Thyroid gland (tissue), 4 donors: ENCODE results near the gene FAM219B. TPM values are rescaled to one million over a fixed set of nuclear protein-coding genes. Genes with fewer than 3 reads are reported as not detected.

ENCODE experiments used
- DNase-seq, 2 donors: peaks; one replicate each; pipeline ENCODE4 v3.0.0-alpha.2; 2019
- H3K27ac ChIP-seq, 3 donors: fragments of 200-600 bp; sonication (generic); 1 replicate in 2 of 3; 2 replicates in 1 of 3; pipeline ENCODE4 v1.5.1; 2016 to 2019; ENCODE audit warnings: mild to moderate bottlenecking in 1 of 3, moderate library complexity in 1 of 3
- H3K27me3 ChIP-seq: fragments of 200-600 bp; sonication (generic); one replicate; pipeline ENCODE4 v1.5.1; 2019
- H3K36me3 ChIP-seq, 2 donors: fragments of 200-600 bp; sonication (generic); one replicate each; pipeline ENCODE4 v1.5.1; 2016 to 2019
- H3K4me1 ChIP-seq, 2 donors: fragments of 200-600 bp; sonication (generic); one replicate each; pipeline ENCODE4 v1.5.1; 2017 to 2019
- H3K4me3 ChIP-seq, 3 donors: fragments of 200-600 bp; sonication (generic); replicated peaks in 1 of 3; 1 replicate in 2 of 3; 2 replicates in 1 of 3; pipeline ENCODE4 v1.5.1; 2016; ENCODE audit warnings: mild to moderate bottlenecking in 1 of 3
- H3K9me3 ChIP-seq: fragments of 200-600 bp; sonication (generic); one replicate; pipeline ENCODE4 v1.5.1; 2017
- POLR2A ChIP-seq, 2 donors: fragments of 450-650 bp; IDR thresholded peaks; one replicate each; pipeline ENCODE4 v1.6.1; 2017; ENCODE audit warnings: antibody characterized with exemption in 2 of 2, mild to moderate bottlenecking in 2 of 2, moderate library complexity in 1 of 2
- WGBS, 2 donors: methylation state at CpG; one replicate each; pipeline ENCODE4 v1.1.5; 2017; 5-methylcytosine and 5-hydroxymethylcytosine counted together
- intact Hi-C: fragments of 100-400 bp; cut with DNase I; formaldehyde crosslinking; loops from one replicate; pipeline ENCODE4 v1.15.1; 2023
- total RNA-seq, 4 donors: library from RNA; depleted of rRNA; stranded (reverse); fragments of >200 nt; gene quantifications; one replicate each; pipeline ENCODE4 v1.2.3, GENCODE V29; 2016
- TF ChIP-seq, protein P1 (sequence below), 6 experiments: fragments of 200-600 bp in 3 of 6; fragments of 450-650 bp in 3 of 6; sonication (generic) in 3 of 6; IDR thresholded peaks; one replicate each; pipeline ENCODE4 v1.5.1; 2016 to 2019; ENCODE audit warnings: antibody characterized with exemption in 6 of 6, mild to moderate bottlenecking in 2 of 6, inconsistent platforms in 1 of 6, moderate library complexity in 1 of 6

The FAM219B gene
- total RNA-seq, 4 donors from 2014 or later: 72.1 to 136 (median 88.2) TPM

DNA sequence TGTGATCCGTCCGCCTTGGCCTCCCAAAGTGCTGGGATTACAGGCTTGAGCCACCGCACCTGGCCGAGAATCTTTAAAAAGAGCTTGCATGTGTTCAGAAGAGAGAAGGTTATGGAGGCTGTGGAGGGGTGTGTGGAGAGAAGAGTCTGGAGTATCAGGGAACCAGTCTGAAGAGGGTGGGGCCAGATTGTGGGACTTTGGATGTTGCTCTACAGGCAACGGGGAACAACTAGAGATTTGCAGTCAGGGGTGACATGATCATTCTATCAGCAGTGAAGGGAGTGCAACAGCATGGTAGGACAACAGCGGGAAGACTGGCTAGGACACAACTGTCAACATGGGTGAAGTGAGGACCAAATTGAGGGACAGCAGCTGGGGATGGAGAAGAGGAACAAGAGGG, 42.4 kb downstream of the FAM219B start:
- no peaks in the 10 kb centered on the region for H3K9me3 ChIP-seq
- H3K36me3 ChIP-seq: no peaks in the 10 kb centered on the region
- no peak overlapping the region for H3K4me3 ChIP-seq
- no peaks in the 10 kb centered on the region for H3K27me3 ChIP-seq
- no peak for DNase-seq
- TF ChIP-seq, protein P1, sequence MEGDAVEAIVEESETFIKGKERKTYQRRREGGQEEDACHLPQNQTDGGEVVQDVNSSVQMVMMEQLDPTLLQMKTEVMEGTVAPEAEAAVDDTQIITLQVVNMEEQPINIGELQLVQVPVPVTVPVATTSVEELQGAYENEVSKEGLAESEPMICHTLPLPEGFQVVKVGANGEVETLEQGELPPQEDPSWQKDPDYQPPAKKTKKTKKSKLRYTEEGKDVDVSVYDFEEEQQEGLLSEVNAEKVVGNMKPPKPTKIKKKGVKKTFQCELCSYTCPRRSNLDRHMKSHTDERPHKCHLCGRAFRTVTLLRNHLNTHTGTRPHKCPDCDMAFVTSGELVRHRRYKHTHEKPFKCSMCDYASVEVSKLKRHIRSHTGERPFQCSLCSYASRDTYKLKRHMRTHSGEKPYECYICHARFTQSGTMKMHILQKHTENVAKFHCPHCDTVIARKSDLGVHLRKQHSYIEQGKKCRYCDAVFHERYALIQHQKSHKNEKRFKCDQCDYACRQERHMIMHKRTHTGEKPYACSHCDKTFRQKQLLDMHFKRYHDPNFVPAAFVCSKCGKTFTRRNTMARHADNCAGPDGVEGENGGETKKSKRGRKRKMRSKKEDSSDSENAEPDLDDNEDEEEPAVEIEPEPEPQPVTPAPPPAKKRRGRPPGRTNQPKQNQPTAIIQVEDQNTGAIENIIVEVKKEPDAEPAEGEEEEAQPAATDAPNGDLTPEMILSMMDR (IDR thresholded peaks at IDR 0.05): no peak
- no peak for TF ChIP-seq POLR2A (IDR thresholded peaks at IDR 0.05)
- H3K27ac ChIP-seq: peak overlapping the region in 1 of 3 donors; percentile 78
- H3K4me1 ChIP-seq: peaks cover 20 to 65% of the 10 kb centered on the region in 2 donors
- intact Hi-C loops: no loop called here
- WGBS, 2 donors: 96 to 97% methylated on average over 6 of the region's 6 CpGs

DNA sequence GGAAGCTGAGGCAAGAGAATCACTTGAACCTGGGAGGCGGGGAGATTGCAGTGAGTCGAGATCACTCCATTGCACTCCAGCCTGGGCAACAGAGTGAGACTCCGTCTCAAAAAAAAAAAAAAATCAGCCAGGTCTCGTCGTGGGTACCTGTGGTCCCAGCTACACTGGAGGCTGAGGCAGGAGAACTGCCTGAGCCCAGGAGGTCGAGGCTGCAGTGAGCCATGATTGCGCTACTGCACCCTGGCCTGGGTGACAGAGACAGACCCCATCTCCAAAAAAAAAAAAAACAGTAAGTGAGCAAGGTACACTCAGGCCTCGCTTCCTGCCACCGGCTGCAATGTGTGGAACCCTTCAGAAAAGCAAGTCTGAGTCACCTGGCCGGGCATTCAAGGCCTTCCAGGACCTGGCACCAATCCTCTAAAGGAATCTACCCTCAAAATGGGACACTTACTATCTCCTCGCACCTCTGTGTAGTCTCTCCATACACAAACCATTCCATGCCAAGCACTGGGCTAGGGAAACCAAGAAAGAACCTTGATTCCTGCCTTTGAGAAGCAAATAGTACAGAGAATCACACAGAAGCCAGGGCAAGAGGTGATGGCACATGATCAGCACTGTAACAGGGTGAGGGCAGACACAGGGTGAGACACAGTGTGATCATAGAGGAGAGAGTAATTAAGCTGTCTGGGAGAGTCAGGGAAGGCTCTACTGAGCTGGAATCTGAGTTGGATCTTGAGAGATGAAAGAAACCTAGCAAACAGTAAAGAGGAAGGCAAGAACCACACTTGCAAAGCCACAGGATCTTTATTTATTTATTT, 43.2 kb downstream of the FAM219B start:
- Histone ChIP-seq H3K36me3 (no peaks in the 10 kb centered on the region), H3K27me3 (no peaks in the 10 kb centered on the region), H3K9me3 (no peaks in the 10 kb centered on the region), H3K4me1 (peaks cover 17 to 63% of the 10 kb centered on the region in 2 donors), H3K27ac (peak overlapping the region in 1 of 3 donors; percentile 36), H3K4me3 (no peak overlapping the region)
- TF ChIP-seq, protein P1 (IDR thresholded peaks at IDR 0.05): no peak
- TF ChIP-seq POLR2A (IDR thresholded peaks at IDR 0.05): no peak
- WGBS, 2 donors: 82 to 88% methylated on average over 11 of the region's 11 CpGs
- peak in 1 of 2 donors; percentile 21 for DNase-seq
- intact Hi-C loops: no loop called here

DNA sequence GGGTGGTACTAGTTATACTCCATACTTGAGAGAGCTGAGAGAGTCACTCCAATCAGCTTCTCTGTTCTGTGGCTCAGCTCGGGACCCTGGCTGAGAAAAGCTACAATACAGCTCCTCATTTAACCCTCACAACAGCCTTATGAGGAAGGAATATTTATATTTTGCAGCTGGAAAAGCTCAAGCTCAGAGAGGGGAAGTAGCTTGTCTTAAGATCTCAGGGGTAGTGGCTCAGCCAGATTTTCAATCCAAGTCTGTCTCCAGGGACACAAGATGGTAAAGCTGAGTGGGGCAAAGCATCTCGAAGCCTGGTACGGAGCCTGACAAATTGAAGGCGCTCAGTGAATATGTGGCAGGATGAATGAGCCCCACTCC, 48.3 kb downstream of the FAM219B start:
- WGBS, 2 donors: 86 to 92% methylated on average over 4 of the region's 4 CpGs
- H3K36me3 ChIP-seq: peaks cover 7 to 9% of the 10 kb centered on the region in 2 donors
- intact Hi-C loops: no loop called here

DNA sequence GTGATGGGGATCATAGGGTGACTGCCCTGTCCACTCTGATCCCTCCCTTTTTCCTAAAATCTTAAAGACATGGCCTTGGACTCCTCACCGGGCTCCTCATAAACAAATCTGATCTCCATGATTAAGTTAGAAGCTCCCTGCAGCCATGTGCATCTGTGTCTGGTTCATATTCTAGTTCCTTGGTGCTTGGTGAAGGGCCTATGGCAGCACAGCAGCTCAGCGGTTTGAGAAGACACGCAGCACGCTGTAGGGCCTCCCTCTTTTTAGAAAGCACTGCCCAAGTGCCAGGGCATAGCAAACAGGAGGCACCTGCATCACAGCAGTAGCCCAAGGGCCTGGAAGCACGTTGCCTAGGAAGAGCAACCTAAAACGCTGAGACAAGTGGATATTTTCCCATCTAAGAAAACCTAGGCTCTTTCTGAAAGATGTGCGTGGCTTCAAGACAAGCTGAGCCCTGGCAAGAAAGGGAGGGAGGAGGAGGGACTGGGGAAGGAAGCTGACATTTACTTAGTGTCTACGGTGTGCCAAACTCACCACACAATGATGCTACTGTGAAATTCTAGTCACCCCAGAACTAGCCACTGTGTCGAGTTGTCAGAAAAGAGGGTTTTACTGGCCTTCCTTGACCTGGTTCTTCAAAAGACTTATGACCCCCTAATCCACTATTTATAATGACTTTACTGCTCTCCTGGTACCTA, 48.8 kb downstream of the FAM219B start:
- TF ChIP-seq, protein P1 (IDR thresholded peaks at IDR 0.05): no peak
- TF ChIP-seq POLR2A (IDR thresholded peaks at IDR 0.05): no peak
- intact Hi-C loops: no loop called here
- DNase-seq: no peak
- WGBS, 2 donors: 76 to 82% methylated on average over 8 to 9 of the region's 9 CpGs
- no peaks in the 10 kb centered on the region for H3K9me3 ChIP-seq
- H3K27ac ChIP-seq: peak overlapping the region in 2 of 3 donors; percentile 28 to 52
- H3K36me3 ChIP-seq: peaks cover 12 to 14% of the 10 kb centered on the region in 2 donors
- H3K4me3 ChIP-seq: no peak overlapping the region
- H3K4me1 ChIP-seq: peaks cover 25 to 37% of the 10 kb centered on the region in 2 donors
- H3K27me3 ChIP-seq: no peaks in the 10 kb centered on the region

More for the DNA sequence above, 48.3 kb downstream of the FAM219B start:
- H3K27ac ChIP-seq: peak overlapping the region in 1 of 3 donors; percentile 28
- no peaks in the 10 kb centered on the region for H3K9me3 ChIP-seq
- peaks cover 25 to 40% of the 10 kb centered on the region in 2 donors for H3K4me1 ChIP-seq
- no peak overlapping the region for H3K4me3 ChIP-seq
- DNase-seq: no peak
- no peaks in the 10 kb centered on the region for H3K27me3 ChIP-seq
- TF ChIP-seq POLR2A (IDR thresholded peaks at IDR 0.05): no peak
- TF ChIP-seq, protein P1 (IDR thresholded peaks at IDR 0.05): no peak
